Measurements from ENCODE around the gene HEY2. TPM values are rescaled to one million over a fixed set of nuclear protein-coding genes. Genes with fewer than 3 reads are reported as not detected.
A peak's percentile ranks its signal among the peaks of the same experiment; 100 is the strongest.
"Not testable (repeated sequence)": the region's sequence is repeated elsewhere in the genome, so short reads cannot be mapped to it uniquely, and the experiment has no call there.

The HEY2 gene
- total and polyA plus RNA-seq, 2 donors (not counting 3 experiments of a cell fraction or from before 2014, with no cell fraction given): 0.07 TPM; not detected in 1

- no peak overlapping the region for H3K9ac ChIP-seq (replicated peaks; ENCODE audit: extremely low read depth, insufficient read depth, low read length)
- ChIA-PET CTCF (interaction anchor here (1.2 to 1.5 kb wide), 3 partner anchors 10 to 152 kb away, joined by 3 to 5 read pairs (median 4); partner anchors contain the start of gene HINT3), POLR2A (no interaction called here)
- H3K4me3 ChIP-seq (replicated peaks in 1 of 3; ENCODE audit: insufficient read depth in 1 of 3, low read depth in 1 of 3, low read length in 3 of 3): no peak overlapping the region
- dilution Hi-C loops (cut with MboI; ENCODE audit: extremely low pct_ligation_motif_present, low sequenced_read_pairs): no loop called here
- peaks cover 0 to 4% of the 10 kb centered on the region in 2 experiments for H3K36me3 ChIP-seq (ENCODE audit: control insufficient read depth in 2 of 2, extremely low read depth in 1 of 2, insufficient read depth in 2 of 2, low read length in 2 of 2)
- no peaks in the 10 kb centered on the region for H3K9me1 ChIP-seq (replicated peaks; ENCODE audit: control insufficient read depth, extremely low read depth, insufficient read depth, low read length)
- no peaks in the 10 kb centered on the region for H4K20me1 ChIP-seq (replicated peaks; ENCODE audit: control insufficient read depth, extremely low read depth, insufficient read depth, low read length)
- no peak overlapping the region for H2AFZ ChIP-seq (ENCODE audit: low read depth, low read length)
- peak overlapping the region; percentile 3 for H3K4me2 ChIP-seq (ENCODE audit: insufficient read depth, low read length)
- no peaks in the 10 kb centered on the region for H3K27me3 ChIP-seq (ENCODE audit: control insufficient read depth in 2 of 2, insufficient read depth in 2 of 2, low read length in 2 of 2)
- H3K4me1 ChIP-seq (ENCODE audit: control insufficient read depth, extremely low read depth, insufficient read depth, low read length): peaks cover 33% of the 10 kb centered on the region
- FAIRE-seq (no peak), DNase-seq (ENCODE audit: low read depth, low spot score) (no peak)
- no peaks in the 10 kb centered on the region for H3K9me3 ChIP-seq (replicated peaks; ENCODE audit: control insufficient read depth, insufficient read depth, low read length)
- intact Hi-C loops (cut with micrococcal nuclease): no loop called here
- peaks cover 61% of the 10 kb centered on the region for H3K79me2 ChIP-seq (ENCODE audit: control insufficient read depth, insufficient read depth, low read length)
- no TSS peak for BruUV-seq (replicated peaks)
- TF ChIP-seq FOS (IDR thresholded peaks at IDR 0.05; ENCODE audit: borderline replicate concordance, insufficient read depth, low read length): no peak
- no peak for TF ChIP-seq POLR2AphosphoS5 (IDR thresholded peaks at IDR 0.05; ENCODE audit: insufficient read depth, low read depth, low read length)
- no peak for TF ChIP-seq MAX (IDR thresholded peaks at IDR 0.05; ENCODE audit: insufficient read depth, insufficient read length)
- no peak for TF ChIP-seq MYC (IDR thresholded peaks at IDR 0.05; ENCODE audit: low read depth, low read length)
- no peak for TF ChIP-seq JUN (IDR thresholded peaks at IDR 0.05; ENCODE audit: borderline replicate concordance, insufficient read depth, insufficient read length, low read depth)
- TF ChIP-seq EZH2 (IDR thresholded peaks at IDR 0.05; ENCODE audit: borderline replicate concordance, low read depth, low read length, severe bottlenecking): no peak
- TF ChIP-seq POLR2A (IDR thresholded peaks at IDR 0.05; ENCODE audit: low read depth, low read length): no peak
- no peak for TF ChIP-seq CTCF (IDR thresholded peaks at IDR 0.05; ENCODE audit: extremely low read depth in 1 of 2, insufficient read depth in 1 of 2, low read depth in 1 of 2, low read length in 2 of 2)
- no peak for TF ChIP-seq GATA2 (IDR thresholded peaks at IDR 0.05; ENCODE audit: insufficient read depth, insufficient read length, low read depth, low read length)
- peak overlapping the region; percentile 95 for H3K27ac ChIP-seq (ENCODE audit: insufficient read depth, low read depth, low read length)
Measured at GRCh38 chr6:125804264-125804663, 54.8 kb downstream of the HEY2 start.

GRCh38 chr6:125804866-125805425 is 55.5 kb downstream of the HEY2 start:
- H3K27me3 ChIP-seq (ENCODE audit: control insufficient read depth in 2 of 2, insufficient read depth in 2 of 2, low read length in 2 of 2); DNase-seq (ENCODE audit: low read depth, low spot score); dilution Hi-C loops (cut with MboI; ENCODE audit: extremely low pct_ligation_motif_present, low sequenced_read_pairs); H3K27ac ChIP-seq (ENCODE audit: insufficient read depth, low read depth, low read length); H3K4me2 ChIP-seq (ENCODE audit: insufficient read depth, low read length); H2AFZ ChIP-seq (ENCODE audit: low read depth, low read length); H3K9me3 ChIP-seq (replicated peaks; ENCODE audit: control insufficient read depth, insufficient read depth, low read length); FAIRE-seq; intact Hi-C loops (cut with micrococcal nuclease); H3K9me1 ChIP-seq (replicated peaks; ENCODE audit: control insufficient read depth, extremely low read depth, insufficient read depth, low read length); H3K9ac ChIP-seq (replicated peaks; ENCODE audit: extremely low read depth, insufficient read depth, low read length); H3K36me3 ChIP-seq (ENCODE audit: control insufficient read depth in 2 of 2, extremely low read depth in 1 of 2, insufficient read depth in 2 of 2, low read length in 2 of 2); H3K4me3 ChIP-seq (replicated peaks in 1 of 3; ENCODE audit: insufficient read depth in 1 of 3, low read depth in 1 of 3, low read length in 3 of 3); BruUV-seq (replicated peaks); H4K20me1 ChIP-seq (replicated peaks; ENCODE audit: control insufficient read depth, extremely low read depth, insufficient read depth, low read length); POLR2A ChIA-PET: not testable (repeated sequence)
- CTCF ChIA-PET: interaction anchor here (1.2 to 1.5 kb wide), 3 partner anchors 11 to 151 kb away, joined by 3 to 5 read pairs (median 4); partner anchors contain the start of gene HINT3
- peaks cover 33% of the 10 kb centered on the region for H3K4me1 ChIP-seq (ENCODE audit: control insufficient read depth, extremely low read depth, insufficient read depth, low read length)
- H3K79me2 ChIP-seq (ENCODE audit: control insufficient read depth, insufficient read depth, low read length): peaks cover 64% of the 10 kb centered on the region

Measured in endothelial cell of umbilical vein (primary cell).